Right lobe of liver (tissue), 6 donors: ENCODE measurements around the gene CYTH1. TPM values are rescaled to one million over a fixed set of nuclear protein-coding genes. Genes with fewer than 3 reads are reported as not detected.

Experiments
- ATAC-seq, 4 donors: fragments of 200-7000 bp; cut with Tn5 transposase; one replicate each; pipeline ENCODE4 v1.9.1; 2020; ENCODE audit warnings: mild to moderate bottlenecking in 4 of 4, moderate library complexity in 4 of 4
- DNase-seq, 3 donors: peaks; one replicate each; pipeline ENCODE4 v3.0.0-alpha.2; 2020
- H3K27ac ChIP-seq, 3 donors: fragments of 200-600 bp; one replicate each; pipeline ENCODE4 v1.8.0; 2022
- H3K27me3 ChIP-seq, 2 donors: fragments of 200-600 bp; one replicate each; pipeline ENCODE4 v1.8.0; 2022
- H3K36me3 ChIP-seq, 4 donors: fragments of 200-600 bp; sonication (generic) in 1 of 4; one replicate each; pipeline versions ENCODE4 v1.5.1 to v1.8.0; 2017 to 2022; ENCODE audit warnings: control low read depth in 1 of 4
- H3K4me1 ChIP-seq, 4 donors: fragments of 200-600 bp; sonication (generic) in 1 of 4; one replicate each; pipeline versions ENCODE4 v1.5.1 to v1.8.0; 2017 to 2022; ENCODE audit warnings: control low read depth in 1 of 4
- H3K4me3 ChIP-seq, 3 donors: fragments of 200-600 bp; one replicate each; pipeline ENCODE4 v1.8.0; 2022
- H3K9me3 ChIP-seq, 4 donors: fragments of 200-600 bp; sonication (generic) in 1 of 4; one replicate each; pipeline versions ENCODE4 v1.5.1 to v1.8.0; 2017 to 2022; ENCODE audit warnings: control low read depth in 1 of 4
- CTCF ChIP-seq, 4 donors: fragments of 200-600 bp in 3 of 4; fragments of 450-650 bp in 1 of 4; IDR thresholded peaks; one replicate each; pipeline versions ENCODE4 v1.5.1 to v1.8.0; 2016 to 2022; ENCODE audit warnings: antibody characterized with exemption in 4 of 4, mild to moderate bottlenecking in 2 of 4
- POLR2A ChIP-seq: fragments of 450-650 bp; IDR thresholded peaks from one replicate; pipeline ENCODE4 v1.6.1; 2017; ENCODE audit warnings: antibody characterized with exemption, mild to moderate bottlenecking
- WGBS: methylation state at CpG from one replicate; pipeline ENCODE4 v1.1.6; 2018; ENCODE audit warnings: low coverage, low lambda C conversion rate; ENCODE audit not compliant: insufficient coverage; ENCODE audit errors: missing lambda C conversion rate; 5-methylcytosine and 5-hydroxymethylcytosine counted together
- intact Hi-C, 2 donors: fragments of 100-400 bp; cut with DNase I; formaldehyde crosslinking; loops; one replicate each; pipeline versions ENCODE4 v1.11.2 to v1.14.1; 2022
- total RNA-seq, 6 experiments: library from RNA; depleted of rRNA in 2 of 6; stranded (reverse); fragments of >200 nt in 2 of 6; fragmentation: NEBNext Ultra II Directional in 3 of 6; extraction: Animal tissue kit (Norgen Biotek cat#: 25700) in 3 of 6; gene quantifications; one replicate each; pipeline versions ENCODE4 v1.1.0 to v1.2.4, GENCODE V29; 2016 to 2023
- donor health status: DM: no; HTN: yes; CAD: no.
- donor health status: DM: no; HTN: no; CAD: no.
- donor health status: DM: no; HTN: no; CAD: no.
- donor health status: DM: no; HTN: yes; CAD: no.
- donor health status: DM: no; HTN: yes; CAD: no.

The CYTH1 gene
- total RNA-seq, 6 experiments from 2014 or later, result 14.8 to 46.2 (median 28.8) TPM

- no peak overlapping the region for H3K27ac ChIP-seq
- H3K27me3 ChIP-seq, result no peaks in the 10 kb centered on the region
- ATAC-seq (no peak), DNase-seq (no peak)
- H3K4me3 ChIP-seq, result no peak overlapping the region
- H3K4me1 ChIP-seq, result peaks cover 0 to 59% (median 18%) of the 10 kb centered on the region in 4 donors
- intact Hi-C loops, result no loop called here
- H3K36me3 ChIP-seq, result no peaks in the 10 kb centered on the region
- no peaks in the 10 kb centered on the region for H3K9me3 ChIP-seq
- TF ChIP-seq CTCF (IDR thresholded peaks at IDR 0.05) (no peak), POLR2A (no peak)
- 25% methylated on average over 1 of the region's 1 CpG for WGBS
Measured at GRCh38 chr17:78715876-78716275, 66.2 kb downstream of the CYTH1 start.

GRCh38 chr17:78715000-78715771, 66.9 kb downstream of the CYTH1 start:
- Histone ChIP-seq H3K36me3 (no peaks in the 10 kb centered on the region), H3K27ac (no peak overlapping the region), H3K9me3 (no peaks in the 10 kb centered on the region), H3K4me3 (no peak overlapping the region), H3K4me1 (peaks cover 0 to 59% (median 18%) of the 10 kb centered on the region in 4 donors), H3K27me3 (no peaks in the 10 kb centered on the region)
- DNase-seq (no peak), ATAC-seq (no peak)
- intact Hi-C loops, result no loop called here
- TF ChIP-seq CTCF (IDR thresholded peaks at IDR 0.05), result no peak
- WGBS, result 70% methylated on average over 13 of the region's 14 CpGs

GRCh38 chr17:78714534-78714933, 67.5 kb downstream of the CYTH1 start:
- Histone ChIP-seq H3K4me1 (peaks cover 0 to 55% (median 18%) of the 10 kb centered on the region in 4 donors), H3K9me3 (no peaks in the 10 kb centered on the region), H3K36me3 (no peaks in the 10 kb centered on the region), H3K27ac (no peak overlapping the region), H3K4me3 (no peak overlapping the region), H3K27me3 (no peaks in the 10 kb centered on the region)
- 92% methylated on average over 4 of the region's 4 CpGs for WGBS
- intact Hi-C loops, result no loop called here
- no peak for TF ChIP-seq CTCF (IDR thresholded peaks at IDR 0.05)
- TF ChIP-seq POLR2A, result no peak
- DNase-seq (no peak), ATAC-seq (no peak)

GRCh38 chr17:78712043-78712442, 70.0 kb downstream of the CYTH1 start:
- H3K4me1 ChIP-seq, result peaks cover 0 to 41% (median 14%) of the 10 kb centered on the region in 4 donors
- ATAC-seq (no peak), DNase-seq (no peak)
- no peak overlapping the region for H3K4me3 ChIP-seq
- H3K36me3 ChIP-seq, result peaks cover 0 to 17% (median 0%) of the 10 kb centered on the region in 4 donors
- H3K9me3 ChIP-seq, result no peaks in the 10 kb centered on the region
- 100% methylated on average over 2 of the region's 2 CpGs for WGBS
- intact Hi-C loops, result no loop called here
- H3K27ac ChIP-seq, result no peak overlapping the region
- H3K27me3 ChIP-seq, result no peaks in the 10 kb centered on the region
- no peak for TF ChIP-seq POLR2A
- TF ChIP-seq CTCF (IDR thresholded peaks at IDR 0.05), result no peak
